Measurements from ENCODE around the gene MED29.

- no peak for TF ChIP-seq CTCF (conservative IDR thresholded peaks at IDR 0.05 in 1 of 2, IDR thresholded peaks at IDR 0.05 in 1 of 2; ENCODE audit: low read depth in 1 of 2, low read length in 2 of 2)
- no peak for TF ChIP-seq EZH2 (IDR thresholded peaks at IDR 0.05; ENCODE audit: low read length, missing control alignments)
Measured at GRCh38 chr19:39362682-39363657, 28.2 kb upstream of the MED29 start.
